HG03066 (cell line): Measurements from ENCODE around the gene SOCS1.
"Not testable (repeated sequence)": the region's sequence is repeated elsewhere in the genome, so short reads cannot be mapped to it uniquely, and the experiment has no call there.

Experiments used
- ATAC-seq: cut with Tn5 transposase; IDR thresholded peaks from one replicate; pipeline ENCODE4 v1.9.1; 2021; ENCODE audit warnings: low read depth; ENCODE audit not compliant: unreplicated experiment

Gene SOCS1, protein sequence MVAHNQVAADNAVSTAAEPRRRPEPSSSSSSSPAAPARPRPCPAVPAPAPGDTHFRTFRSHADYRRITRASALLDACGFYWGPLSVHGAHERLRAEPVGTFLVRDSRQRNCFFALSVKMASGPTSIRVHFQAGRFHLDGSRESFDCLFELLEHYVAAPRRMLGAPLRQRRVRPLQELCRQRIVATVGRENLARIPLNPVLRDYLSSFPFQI

DNA sequence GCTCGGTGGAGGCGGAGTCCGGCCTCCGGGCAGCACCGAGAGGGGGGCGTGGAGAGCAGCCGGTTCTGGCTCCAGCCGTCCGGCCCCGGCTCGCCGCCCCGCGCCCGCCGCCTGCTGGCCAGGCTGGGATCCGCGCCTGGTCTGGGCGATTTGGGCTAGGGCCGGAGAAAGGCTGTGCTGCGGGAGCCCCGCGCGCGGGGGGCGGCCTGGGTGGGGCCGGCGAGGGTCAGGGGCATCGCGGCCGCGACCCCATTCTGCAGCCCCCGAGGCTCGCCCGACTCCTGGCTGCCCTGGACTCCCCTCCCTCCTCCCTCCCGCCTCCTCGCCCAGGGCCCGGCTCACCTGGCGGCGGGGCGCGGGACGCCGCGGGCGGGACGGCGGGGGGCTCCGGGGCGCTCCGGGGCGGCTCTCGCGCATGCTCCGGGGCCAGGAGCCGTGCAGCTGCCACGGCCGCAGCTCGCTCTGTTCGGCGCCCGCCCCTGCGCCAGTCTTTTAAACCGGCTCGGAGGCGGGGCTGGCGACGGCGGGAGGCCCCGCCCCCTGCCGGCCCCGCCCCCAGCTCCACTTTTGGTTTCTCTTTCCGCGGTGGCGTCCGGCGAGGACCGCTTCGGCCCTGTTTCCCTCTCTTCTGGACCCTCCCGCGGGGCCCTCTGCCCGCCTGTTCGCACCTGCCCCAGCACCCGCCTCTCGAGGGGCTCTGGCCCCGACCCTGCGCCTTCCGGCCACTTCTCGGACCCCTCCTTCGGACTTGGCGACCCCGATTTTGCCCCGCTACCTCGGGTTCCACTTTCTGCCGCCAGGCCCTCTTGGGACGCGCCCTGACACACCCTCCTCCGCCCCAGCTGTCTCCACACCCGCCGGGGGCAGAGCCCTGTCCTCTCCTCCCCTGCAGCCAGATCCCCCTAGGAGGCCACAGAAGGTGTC lies at the start of gene SOCS1:
Gene SOCS1 (minus strand): TSS at position 468 of the 924 bp plus-strand sequence. CDS start 726 bp downstream, outside the sequence.
- peak; percentile 41 for ATAC-seq

DNA sequence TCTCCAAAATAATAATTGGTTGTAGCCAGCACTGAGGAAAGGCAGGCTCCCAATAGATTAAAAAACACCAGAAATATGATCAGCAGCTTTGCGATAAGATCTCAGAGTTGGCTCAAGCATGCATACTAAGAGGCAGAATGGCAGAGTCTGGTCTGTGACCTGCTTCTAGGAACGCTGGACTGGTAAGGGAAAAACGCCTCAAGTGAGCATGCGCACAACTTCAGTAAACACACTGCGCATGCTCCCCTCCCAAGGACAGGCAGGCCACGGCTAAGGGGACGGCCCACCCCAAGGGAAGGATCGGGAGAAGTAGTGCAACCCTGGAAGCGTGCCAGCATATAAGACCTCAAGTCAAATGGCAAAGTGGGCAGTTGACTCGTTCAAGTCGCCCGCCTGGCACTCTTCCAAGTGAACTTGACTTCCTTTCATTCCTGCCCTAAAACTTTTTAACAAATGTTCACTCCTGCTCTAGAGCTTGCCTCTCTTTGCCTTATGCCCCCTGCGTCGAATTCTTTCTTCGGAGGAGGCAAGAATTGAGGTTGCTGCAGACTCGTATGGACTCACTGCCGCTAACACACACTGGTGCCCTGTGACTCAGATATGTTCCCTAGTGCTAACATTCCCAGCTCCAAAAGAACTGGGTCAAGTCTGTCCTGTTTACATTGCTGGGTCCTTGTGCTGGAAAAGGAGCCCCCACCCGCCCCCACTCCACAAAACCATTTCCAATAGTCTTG lies 47.6 kb upstream of the SOCS1 start:
- no peak for ATAC-seq

DNA sequence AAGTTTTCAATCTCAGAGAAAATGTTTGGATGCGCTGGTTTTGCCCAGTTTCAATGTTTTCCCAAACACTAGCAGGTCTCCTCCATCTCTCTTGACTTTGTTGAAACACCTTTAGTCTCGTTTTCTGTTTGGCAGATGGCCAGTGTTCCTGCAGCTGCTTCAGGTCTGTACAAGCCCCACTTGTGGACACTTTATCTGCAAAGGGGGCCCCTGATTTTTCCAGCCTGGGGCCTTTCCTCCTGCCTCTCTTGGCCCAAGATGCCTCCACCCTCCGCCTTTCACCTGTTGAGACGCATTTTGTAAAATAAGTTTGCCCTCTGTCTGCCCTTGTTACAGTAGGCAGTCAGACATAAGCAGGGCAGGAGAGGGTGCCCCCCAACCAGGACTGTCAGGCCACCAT lies 47.0 kb upstream of the SOCS1 start:
- no peak for ATAC-seq

DNA sequence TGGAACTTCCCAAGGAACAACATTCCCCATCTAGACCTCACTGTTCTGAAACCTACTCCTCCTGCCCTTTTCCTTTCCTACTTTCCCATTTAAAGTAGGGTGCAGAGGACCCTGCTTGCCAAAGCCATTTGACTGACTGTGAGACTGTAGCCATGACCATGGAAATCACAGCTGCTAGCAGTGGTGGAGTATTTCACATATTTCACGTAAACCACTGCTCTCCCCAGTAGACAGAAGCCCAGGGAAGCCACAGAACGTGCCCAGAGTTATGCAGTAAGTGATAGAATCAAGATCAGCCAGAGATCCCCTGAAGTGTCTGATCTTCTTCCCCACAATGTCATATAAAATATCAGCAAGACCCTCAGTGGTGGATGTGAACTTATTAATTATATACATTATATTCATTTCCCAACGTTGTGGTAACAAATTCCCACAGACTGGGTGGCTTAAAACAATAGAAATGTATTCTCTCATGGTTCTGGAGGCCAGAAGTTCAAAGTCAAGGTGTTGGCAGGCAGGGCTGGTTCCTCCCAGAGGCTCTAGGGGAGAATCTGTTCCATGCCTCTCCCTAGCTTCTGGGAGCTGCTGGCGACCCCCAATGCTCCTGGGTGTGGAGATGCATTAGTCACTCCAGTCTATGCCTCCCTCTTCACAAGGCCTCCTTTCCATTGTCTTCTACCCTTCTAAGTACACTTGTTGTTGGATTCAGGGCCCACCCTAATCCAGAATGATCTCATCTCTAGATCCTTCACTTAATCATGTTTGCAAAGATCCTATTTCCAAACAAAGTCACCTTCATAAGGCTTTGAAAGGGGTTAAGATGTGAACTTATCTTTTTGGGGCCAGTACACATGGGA lies 45.9 kb upstream of the SOCS1 start:
- no peak for ATAC-seq

DNA sequence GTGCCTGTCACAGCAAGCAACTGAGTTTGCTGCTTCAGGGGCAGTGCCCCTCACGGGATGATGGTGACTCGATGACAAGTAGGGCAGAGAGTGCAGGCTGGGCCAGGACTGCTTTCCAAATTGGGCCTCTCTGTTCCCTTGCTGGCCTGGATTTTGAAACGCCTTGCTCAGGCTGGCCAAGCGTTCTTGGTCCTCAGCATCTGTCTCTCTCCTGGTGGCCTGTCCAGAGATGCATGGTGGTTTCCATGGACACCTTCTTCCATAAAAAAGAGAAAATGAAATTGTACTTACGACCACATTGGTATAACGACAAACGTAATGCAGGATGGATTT lies 44.5 kb upstream of the SOCS1 start:
- ATAC-seq: no peak

DNA sequence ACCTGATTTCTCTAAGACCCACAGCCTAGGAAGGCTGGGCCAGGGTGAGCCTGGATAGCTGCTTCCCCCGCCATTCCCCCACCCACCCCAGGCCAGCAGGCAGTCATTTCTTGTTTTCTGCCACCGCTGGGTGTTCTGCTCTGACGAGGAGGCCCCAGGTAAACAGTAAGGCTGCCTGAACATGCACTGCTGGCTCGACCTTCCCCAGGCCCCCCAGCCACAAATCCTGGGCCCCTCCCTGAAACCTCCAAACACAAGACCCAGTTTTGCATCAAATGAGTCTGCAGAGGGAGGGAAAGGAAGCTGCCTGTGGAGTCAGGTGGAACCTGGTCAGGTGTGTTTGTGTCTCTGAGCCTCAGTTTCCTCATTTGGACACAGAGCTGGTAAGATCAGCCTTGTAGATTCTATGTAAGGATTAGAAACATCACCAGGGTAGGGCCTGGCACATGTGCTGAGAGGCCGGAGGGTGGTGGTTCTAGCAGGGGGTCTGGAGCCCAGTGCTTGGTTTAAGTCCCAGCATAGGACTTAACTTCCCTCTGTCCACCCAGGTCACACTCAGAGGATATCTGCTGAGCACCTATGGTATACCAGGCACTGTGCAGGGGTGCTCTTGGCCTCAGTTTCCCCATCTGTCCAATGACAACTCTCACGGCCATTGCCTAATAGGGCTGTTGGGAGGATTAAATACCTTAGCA lies 44.0 kb upstream of the SOCS1 start:
- no peak for ATAC-seq

DNA sequence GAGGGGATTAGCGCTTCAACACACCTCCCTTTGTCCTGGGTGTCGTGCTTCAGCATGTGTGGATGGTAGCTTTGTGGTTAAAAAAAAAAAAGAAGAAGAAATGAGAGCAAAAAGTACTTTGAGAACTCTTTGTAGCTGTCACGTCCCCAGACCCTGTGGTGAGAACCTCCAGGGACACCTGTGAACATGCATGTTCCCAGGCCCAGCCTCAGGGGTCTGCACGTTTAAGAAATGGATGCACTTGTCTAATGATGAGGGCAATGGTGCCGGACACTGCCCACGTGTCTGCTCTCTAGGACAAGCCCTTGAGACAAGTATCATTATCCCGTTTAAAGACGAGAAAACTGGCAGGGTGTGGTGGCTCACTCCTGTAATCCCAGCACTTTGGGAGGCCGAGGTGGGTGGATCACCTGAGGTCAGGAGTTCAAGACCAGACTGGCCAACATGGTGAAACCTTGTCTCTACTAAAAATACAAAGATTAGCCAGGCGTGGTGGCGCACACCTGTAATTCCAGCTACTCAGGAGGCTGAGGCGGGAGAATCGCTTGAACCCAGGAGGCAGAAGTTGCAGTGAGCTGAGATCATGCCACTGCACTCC lies 43.0 kb upstream of the SOCS1 start:
- not testable (repeated sequence) for ATAC-seq

DNA sequence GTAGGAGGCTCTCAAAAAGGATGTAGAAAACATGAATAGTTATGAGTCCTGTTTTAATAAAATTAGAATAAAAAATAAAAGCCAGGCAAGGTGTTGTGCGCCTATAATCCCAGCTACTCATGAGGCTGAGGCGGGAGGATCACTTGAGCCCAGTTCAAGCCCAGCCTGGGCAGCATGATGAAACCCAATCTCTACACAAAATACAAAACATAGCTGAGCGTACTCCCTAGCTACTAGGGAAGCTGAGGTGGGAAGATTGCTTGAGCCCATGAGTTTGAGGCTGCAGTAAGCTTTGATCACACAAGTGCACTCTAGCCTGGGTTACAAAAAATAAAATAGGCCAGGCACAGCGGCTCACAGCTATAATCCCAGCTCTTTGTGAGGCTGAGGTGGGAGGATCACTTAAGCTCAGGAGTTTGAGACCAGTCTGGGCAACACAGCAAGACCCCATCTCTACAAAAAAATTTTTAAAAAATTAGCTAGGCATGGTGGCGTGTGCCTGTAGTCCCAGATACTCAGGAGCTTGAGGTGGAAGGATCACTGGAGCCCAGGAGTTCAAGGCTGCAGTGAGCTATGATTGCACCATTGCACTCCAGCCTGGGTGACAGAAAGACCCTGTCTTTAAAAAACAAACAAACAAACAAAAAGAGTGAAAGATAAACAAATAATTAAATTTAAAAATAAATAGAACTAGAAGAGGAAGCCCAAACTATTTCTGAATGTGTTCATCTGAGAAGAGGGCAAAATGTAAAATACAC lies 42.3 kb upstream of the SOCS1 start:
- ATAC-seq: no peak

DNA sequence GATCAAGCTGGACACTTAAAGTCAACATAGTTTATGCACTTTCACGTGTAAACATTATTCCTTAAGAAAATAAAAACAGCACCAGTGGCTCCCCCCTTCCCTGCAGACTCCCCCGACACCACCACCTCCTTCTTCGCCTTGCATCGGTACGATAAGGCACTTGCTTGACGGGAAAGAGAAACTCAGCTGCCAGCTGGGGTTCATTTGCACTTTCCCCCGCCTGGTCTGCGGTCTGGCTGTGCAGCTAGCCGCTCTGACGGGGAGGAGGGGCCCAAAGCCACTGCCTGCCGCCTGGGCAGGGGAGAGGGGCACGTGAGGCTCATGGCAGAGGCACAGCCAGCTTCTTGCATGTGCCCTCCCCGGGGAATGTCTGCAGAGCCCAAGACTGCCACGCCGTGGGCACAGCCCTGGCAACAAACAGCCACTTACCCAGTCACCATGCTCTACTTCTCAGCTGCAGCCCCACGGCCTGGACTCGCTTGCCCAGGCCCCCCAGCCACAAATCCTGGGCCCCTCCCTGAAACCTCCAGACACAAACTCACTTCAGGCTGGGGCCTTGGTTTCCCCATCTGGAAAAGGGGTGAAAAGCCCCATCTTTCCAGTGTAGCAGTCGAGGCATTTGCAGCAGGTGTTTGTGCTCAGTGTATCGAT lies 41.6 kb upstream of the SOCS1 start:
- peak; percentile 79 for ATAC-seq

DNA sequence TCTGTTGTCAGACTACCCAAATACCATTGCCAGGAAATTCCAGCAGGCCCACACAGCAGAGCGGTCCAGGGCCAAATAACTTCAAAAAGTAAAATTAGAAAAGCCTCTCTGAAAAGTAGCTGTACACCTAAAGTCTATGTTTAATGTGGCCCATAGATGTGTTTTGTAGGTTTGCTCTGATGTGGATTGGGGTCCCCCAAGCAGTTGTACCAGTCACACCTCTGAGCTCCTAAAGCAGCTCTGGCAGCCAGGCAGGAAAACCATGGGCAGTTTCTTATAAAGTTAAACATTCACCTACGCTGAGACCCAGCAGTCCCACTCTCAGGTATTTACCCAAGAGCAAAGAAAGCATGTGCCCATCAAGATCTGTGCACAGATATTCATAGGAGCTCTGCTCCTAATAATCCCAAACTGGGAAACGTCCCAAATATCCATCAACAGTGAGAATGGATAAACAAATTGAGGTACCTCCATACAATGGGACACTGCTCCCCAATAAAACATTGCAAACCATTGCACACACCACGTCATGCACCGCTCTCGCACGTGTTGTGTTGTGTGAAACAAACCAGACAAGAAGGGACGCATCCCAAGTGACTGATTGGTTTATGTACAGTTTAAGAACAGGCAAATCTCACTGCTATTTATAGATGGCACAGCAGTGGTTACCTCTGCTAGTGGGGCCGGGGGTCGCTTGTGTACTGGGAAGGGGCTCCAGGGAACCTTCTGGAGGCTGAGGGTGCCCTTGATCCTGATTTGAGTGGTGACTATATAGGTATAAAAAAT lies 40.9 kb upstream of the SOCS1 start:
- ATAC-seq: peak; percentile 29

DNA sequence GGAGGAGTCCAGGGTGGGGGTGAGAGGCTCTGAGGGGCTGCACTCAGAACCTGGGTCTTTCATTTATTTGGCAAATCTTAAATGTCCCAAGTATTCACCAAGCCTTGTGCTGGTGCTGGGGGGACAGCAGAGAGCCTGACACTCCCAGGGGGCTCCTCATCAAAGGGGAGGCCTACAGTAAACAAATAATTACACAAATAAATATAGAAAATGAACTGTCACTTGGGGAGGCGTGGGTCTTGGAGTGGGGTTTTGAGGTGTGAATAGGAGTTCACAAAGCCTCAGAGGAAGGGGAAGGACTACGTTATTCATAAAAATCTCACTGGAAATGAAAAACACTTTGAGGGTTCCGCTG lies 40.3 kb upstream of the SOCS1 start:
- ATAC-seq: no peak

DNA sequence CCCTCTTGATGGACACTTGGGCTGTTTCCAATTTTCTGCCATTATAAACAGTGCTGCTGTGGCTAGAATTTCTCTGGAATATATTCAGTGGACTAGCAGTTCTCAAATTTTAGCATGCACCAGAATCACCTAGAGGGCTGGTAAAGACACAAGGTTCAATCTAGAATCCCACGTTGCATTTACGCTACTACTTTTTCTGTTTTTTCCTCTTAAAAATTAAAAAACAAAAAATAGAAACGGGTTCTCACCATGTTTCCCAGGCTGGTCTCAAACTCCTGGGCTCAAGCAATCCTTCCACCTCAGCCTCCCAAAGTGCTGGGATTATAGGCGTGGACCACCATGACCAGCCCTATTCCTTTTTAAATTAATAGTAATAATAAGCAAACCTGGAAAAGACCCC lies 39.7 kb upstream of the SOCS1 start:
- ATAC-seq: no peak

DNA sequence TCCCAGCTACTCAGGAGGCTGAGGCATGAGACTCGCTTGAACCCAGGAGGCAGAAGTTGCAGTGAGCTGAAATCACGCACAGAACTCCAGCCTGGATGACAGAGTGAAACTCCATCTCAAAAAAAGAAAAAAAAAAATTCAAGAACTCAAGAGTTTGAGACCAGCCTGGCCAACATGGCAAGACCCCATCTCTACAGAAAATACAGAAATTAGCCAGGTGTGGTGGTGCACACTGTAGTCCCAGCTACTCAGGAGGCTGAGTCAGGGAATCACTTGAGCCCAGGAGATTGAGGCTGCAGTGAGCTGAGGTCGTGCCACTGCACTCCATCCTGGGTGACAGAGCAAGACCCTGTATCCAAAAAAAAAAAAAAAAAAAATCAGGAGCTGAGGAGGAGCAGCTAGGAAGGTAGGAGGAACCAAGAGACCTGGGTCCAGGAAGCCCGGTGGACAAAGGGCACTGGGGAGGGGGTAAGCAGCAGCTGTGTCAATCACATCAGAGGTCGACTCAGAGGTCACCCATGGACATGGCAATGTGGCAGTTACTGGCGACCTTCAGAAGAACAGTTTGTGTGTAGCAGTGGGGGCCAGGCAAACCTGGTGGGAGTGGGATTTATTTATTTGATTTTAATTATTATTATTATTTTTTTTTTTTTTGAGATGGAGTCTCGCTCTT lies 36.2 kb upstream of the SOCS1 start:
- ATAC-seq: no peak

DNA sequence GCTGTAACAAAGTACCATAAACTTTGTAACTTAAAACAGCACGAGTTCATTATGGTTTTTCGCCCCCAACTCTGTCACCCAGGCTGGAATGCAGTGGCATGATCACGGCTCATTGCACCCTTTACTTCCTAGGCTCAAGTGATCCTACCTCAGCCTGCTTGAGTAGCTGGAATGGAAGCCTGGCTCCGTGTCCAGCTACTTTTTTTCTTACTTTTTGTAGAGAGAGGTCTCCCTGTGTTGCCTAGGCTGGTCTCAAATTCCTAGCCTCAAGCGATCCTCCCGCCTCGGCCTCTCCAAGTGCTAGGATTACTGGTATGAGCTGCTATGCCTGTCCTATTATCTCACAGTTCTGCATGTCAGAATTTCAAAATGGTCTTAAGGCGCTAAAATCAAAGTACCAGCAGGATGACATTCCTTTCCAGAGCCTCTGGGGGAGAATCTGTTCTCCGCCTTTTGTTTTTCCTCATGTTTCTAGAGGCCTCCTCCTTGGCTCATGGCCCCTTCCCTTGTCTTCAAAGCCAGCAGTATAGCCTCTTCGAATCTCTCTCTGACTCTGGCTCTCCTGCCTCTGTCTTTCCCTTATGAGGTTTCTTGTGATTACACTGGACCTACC lies 35.2 kb upstream of the SOCS1 start:
- no peak for ATAC-seq

DNA sequence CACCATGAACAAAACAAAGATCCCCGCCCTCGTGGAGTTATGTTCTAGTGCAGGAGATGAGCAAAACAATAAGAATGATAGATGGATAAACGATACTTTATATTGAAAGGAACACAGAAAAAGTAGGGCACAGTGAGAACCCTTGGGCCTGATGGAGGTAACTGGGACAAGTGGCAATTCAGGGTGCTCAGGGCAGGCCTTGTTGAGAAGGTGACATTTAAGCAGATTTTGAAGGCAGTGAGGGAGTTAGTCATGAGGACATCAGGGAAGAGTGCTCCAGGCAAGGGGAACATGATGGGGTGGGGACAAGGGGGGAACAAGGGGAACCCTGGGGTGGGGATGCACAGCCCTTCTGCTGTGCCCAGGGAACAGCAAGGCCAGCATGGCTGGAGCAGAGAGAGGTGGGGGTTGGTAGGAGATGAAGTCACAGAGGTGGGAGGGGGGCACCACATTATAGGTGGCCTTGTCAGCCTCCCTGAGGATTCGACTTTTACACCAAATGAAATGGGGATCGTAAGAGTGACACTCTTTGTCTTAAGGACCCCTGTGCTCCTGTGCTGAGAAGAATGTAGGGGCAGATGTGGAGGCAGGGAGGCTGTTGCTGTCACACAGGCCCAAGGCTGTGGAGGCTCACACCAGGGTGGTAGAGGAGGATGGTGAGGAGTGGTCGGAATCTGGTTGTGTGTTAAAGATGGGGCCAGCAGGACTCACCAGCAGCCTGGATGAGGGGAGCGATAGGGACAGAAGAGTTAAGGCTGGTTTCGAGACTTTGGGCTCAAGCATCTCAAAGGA lies 34.3 kb upstream of the SOCS1 start:
- no peak for ATAC-seq

DNA sequence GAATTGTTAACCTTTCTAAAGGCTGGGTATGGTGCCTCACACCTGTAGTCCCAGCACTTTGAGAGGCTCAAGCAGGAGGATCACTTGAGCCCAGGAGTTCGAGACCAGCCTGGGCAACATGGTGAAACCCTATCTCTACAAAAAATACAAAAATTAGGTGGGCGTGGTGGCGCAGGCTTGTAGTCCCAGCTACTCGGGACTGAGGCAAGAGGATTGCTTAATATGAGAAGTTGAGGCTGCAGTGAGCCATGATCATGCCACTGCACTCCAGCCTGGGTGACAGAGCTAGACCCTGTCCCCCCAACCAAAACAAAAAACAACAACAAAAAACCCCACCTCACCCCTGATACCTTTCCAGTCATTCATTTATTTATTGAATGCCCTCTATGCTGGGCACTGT lies 33.7 kb upstream of the SOCS1 start:
- ATAC-seq: not testable (repeated sequence)
